Esophagus muscularis mucosa (tissue), 4 donors: Measurements from ENCODE around the gene EPM2A.

Source experiments
- EP300 ChIP-seq: sonication (generic); formaldehyde crosslinking; IDR thresholded peaks from one replicate; pipeline ENCODE4 v1.6.1; 2017; ENCODE audit warnings: antibody characterized with exemption
- POLR2A ChIP-seq: fragments of 450-650 bp; IDR thresholded peaks from one replicate; pipeline ENCODE4 v1.6.1; 2017; ENCODE audit warnings: antibody characterized with exemption, moderate library complexity, mild to moderate bottlenecking, low read depth
- POLR2AphosphoS5 ChIP-seq, 2 donors: sonication (generic); formaldehyde crosslinking; IDR thresholded peaks; one replicate each; pipeline ENCODE4 v1.6.1; 2017; ENCODE audit warnings: antibody characterized with exemption in 2 of 2
- TF ChIP-seq, protein P1 (sequence below), 3 experiments: fragments of 200-600 bp in 2 of 3; fragments of 450-650 bp in 1 of 3; sonication (generic) in 2 of 3; IDR thresholded peaks; one replicate each; pipeline ENCODE4 v1.5.1; 2017 to 2019; ENCODE audit warnings: antibody characterized with exemption in 3 of 3, mild to moderate bottlenecking in 2 of 3, moderate library complexity in 1 of 3

DNA sequence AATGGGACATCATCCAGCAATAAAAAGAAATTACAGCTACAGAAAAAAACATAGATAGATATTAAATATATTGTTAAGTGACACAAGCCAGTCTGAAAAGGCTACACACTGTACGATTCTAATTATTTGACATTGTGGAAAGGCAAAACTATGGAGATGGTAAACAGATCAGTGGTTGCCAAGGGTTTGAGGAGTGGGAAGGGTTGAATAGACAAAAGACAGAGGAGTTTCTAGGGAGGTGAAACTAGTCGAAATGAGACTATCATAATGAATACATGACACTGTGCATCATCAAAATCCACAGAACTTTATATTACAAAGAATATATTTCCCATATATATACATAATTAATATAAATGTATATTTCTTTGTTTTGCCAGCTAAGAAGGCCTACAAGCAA is 9.8 kb downstream of the EPM2A start:
- TF ChIP-seq POLR2AphosphoS5 (IDR thresholded peaks at IDR 0.05), result no peak
- TF ChIP-seq, protein P1, sequence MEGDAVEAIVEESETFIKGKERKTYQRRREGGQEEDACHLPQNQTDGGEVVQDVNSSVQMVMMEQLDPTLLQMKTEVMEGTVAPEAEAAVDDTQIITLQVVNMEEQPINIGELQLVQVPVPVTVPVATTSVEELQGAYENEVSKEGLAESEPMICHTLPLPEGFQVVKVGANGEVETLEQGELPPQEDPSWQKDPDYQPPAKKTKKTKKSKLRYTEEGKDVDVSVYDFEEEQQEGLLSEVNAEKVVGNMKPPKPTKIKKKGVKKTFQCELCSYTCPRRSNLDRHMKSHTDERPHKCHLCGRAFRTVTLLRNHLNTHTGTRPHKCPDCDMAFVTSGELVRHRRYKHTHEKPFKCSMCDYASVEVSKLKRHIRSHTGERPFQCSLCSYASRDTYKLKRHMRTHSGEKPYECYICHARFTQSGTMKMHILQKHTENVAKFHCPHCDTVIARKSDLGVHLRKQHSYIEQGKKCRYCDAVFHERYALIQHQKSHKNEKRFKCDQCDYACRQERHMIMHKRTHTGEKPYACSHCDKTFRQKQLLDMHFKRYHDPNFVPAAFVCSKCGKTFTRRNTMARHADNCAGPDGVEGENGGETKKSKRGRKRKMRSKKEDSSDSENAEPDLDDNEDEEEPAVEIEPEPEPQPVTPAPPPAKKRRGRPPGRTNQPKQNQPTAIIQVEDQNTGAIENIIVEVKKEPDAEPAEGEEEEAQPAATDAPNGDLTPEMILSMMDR (IDR thresholded peaks at IDR 0.05), result no peak
- no peak for TF ChIP-seq EP300
- no peak for TF ChIP-seq POLR2A
